GM12878 (cell line): ENCODE measurements around the gene SLC25A47. TPM values are rescaled to one million over a fixed set of nuclear protein-coding genes. Genes with fewer than 3 reads are reported as not detected.
"Not testable (repeated sequence)": the region's sequence is repeated elsewhere in the genome, so short reads cannot be mapped to it uniquely, and the experiment has no call there.

Experiments
- ATAC-seq: fragments of 200-7000 bp; cut with Tn5 transposase; 3 replicates; pipeline ENCODE4 v1.9.1; 2020; ENCODE audit warnings: mild to moderate bottlenecking, moderate library complexity
- BruUV-seq: library from RNA; stranded (reverse); fragments of 400-500 nt; replicated peaks from 2 replicates; lab custom pipeline; 2021; lab: Mats Ljungman, UMichigan
- CTCF ChIA-PET: fragments of 300-600 bp; sonication (Branson Sonifier 250); formaldehyde crosslinking; extraction: SDS; loops from one replicate; lab custom pipeline; 2021; ENCODE audit warnings: inconsistent platforms; lab: Yijun Ruan, JAX
- POLR2A ChIA-PET: fragments of 350-600 bp; formaldehyde crosslinking; extraction: SDS; loops from one replicate; lab custom pipeline; 2021; ENCODE audit warnings: inconsistent platforms; lab: Charles Lee
- RAD21 ChIA-PET: fragments of 300-600 bp; sonication (Branson Sonifier 250); formaldehyde crosslinking; loops from one replicate; lab custom pipeline; 2023; ENCODE audit warnings: antibody characterized with exemption; ENCODE audit not compliant: unreplicated experiment; lab: Charles Lee
- SMC1A ChIA-PET: fragments of 300-600 bp; sonication (Branson Sonifier 250); formaldehyde crosslinking; loops from one replicate; lab custom pipeline; 2023; ENCODE audit not compliant: unreplicated experiment, uncharacterized antibody; lab: Charles Lee
- DNase-seq: peaks from one replicate; pipeline ENCODE4 v3.0.0-alpha.2; 2011; ENCODE audit warnings: low read depth, low spot score
- FAIRE-seq: peaks from 3 replicates; lab custom pipeline; 2011; peaks lifted over from hg19 to GRCh38; lab: Jason Lieb, UNC
- H2AFZ ChIP-seq: 2 replicates; pipeline ENCODE4 v1.6.0; 2011; ENCODE audit warnings: low read depth, low read length, control low read depth; ENCODE audit not compliant: control insufficient read depth
- H3K27ac ChIP-seq: 2 replicates; pipeline ENCODE4 v1.5.1; 2011; ENCODE audit warnings: control low read depth; ENCODE audit not compliant: control insufficient read depth, insufficient read depth
- H3K27me3 ChIP-seq, 2 experiments: replicated peaks in 1 of 2; 2 replicates each; pipeline versions ENCODE4 v1.6.0 to v1.6.1; 2011; ENCODE audit warnings: low read length in 1 of 2; ENCODE audit not compliant: control insufficient read depth in 2 of 2, insufficient read depth in 2 of 2
- H3K36me3 ChIP-seq, 2 experiments: 2 replicates each; pipeline ENCODE4 v1.5.1; 2011; ENCODE audit warnings: low read length in 1 of 2; ENCODE audit not compliant: control insufficient read depth in 2 of 2, insufficient read depth in 2 of 2
- H3K4me1 ChIP-seq: 2 replicates; pipeline ENCODE4 v1.6.1; 2011; ENCODE audit warnings: mild to moderate bottlenecking, low read length, moderate library complexity, mixed read lengths; ENCODE audit not compliant: control insufficient read depth, insufficient read depth
- H3K4me2 ChIP-seq: 2 replicates; pipeline ENCODE4 v1.6.0; 2011; ENCODE audit warnings: control low read depth; ENCODE audit not compliant: control insufficient read depth, insufficient read depth
- H3K4me3 ChIP-seq: fragments of 200-600 bp; sonication (generic); 2 replicates; pipeline ENCODE4 v1.5.1; 2016
- H3K79me2 ChIP-seq: 2 replicates; pipeline ENCODE4 v1.6.0; 2011; ENCODE audit warnings: low read length; ENCODE audit not compliant: control insufficient read depth, insufficient read depth
- H3K9ac ChIP-seq: 2 replicates; pipeline ENCODE4 v1.8.0; 2011; ENCODE audit warnings: low read length, control low read depth, mixed read lengths; ENCODE audit not compliant: control insufficient read depth, insufficient read depth
- H3K9me3 ChIP-seq: replicated peaks from 3 replicates; pipeline ENCODE4 v1.5.1; 2011; ENCODE audit warnings: mild to moderate bottlenecking, low read length; ENCODE audit not compliant: control insufficient read depth, insufficient read depth
- H4K20me1 ChIP-seq: 2 replicates; pipeline ENCODE4 v1.6.0; 2011; ENCODE audit not compliant: control insufficient read depth, insufficient read depth
- CHD4 ChIP-seq: fragments of 200-600 bp; sonication (generic); IDR thresholded peaks from 2 replicates; pipeline ENCODE4 v1.6.1; 2016; ENCODE audit warnings: mild to moderate bottlenecking
- HDGF ChIP-seq: fragments of 450-650 bp; IDR thresholded peaks from 2 replicates; pipeline ENCODE4 v1.6.1; 2016; ENCODE audit warnings: antibody characterized with exemption
- POU2F2 ChIP-seq: IDR thresholded peaks from 3 replicates; pipeline ENCODE4 v1.6.1; 2011; ENCODE audit warnings: low read depth, mild to moderate bottlenecking, low read length, borderline replicate concordance
- RUNX3 ChIP-seq: IDR thresholded peaks from 2 replicates; pipeline ENCODE4 v1.6.1; 2012; ENCODE audit warnings: low read length, inconsistent platforms
- SMARCA5 ChIP-seq: fragments of 450-650 bp; IDR thresholded peaks from 2 replicates; pipeline ENCODE4 v1.6.1; 2017; ENCODE audit warnings: mild to moderate bottlenecking
- STAT3 ChIP-seq: IDR thresholded peaks from 2 replicates; pipeline ENCODE4 v1.6.1; 2011; ENCODE audit warnings: low read depth, low read length, improper control_type of control experiment
- WGBS: methylation state at CpG from one replicate; pipeline ENCODE4 v1.1.6; 2016; ENCODE audit warnings: low lambda C conversion rate; ENCODE audit not compliant: insufficient replicate concordance, insufficient coverage; ENCODE audit errors: missing lambda C conversion rate; 5-methylcytosine and 5-hydroxymethylcytosine counted together
- in situ Hi-C: fragments of 300-500 bp; cut with MboI; formaldehyde crosslinking; loops from 9 replicates; pipeline ENCODE4 v1.14.3; 2018; ENCODE audit warnings: mixed read lengths
- intact Hi-C: fragments of 100-400 bp; cut with micrococcal nuclease; formaldehyde crosslinking; loops from one replicate; pipeline ENCODE4 v1.14.2; 2022; ENCODE audit not compliant: unreplicated experiment
- polyA plus RNA-seq, 11 experiments: library from polyadenylated mRNA; depleted of rRNA in 4 of 11; unstranded in 6 of 11; stranded (reverse) in 5 of 11; fragments of >200 nt; fragmentation: Nextera tagmentation in 4 of 11; fragmentation: Illumina TruSeq in 1 of 11; extraction: Ambion mirVana in 4 of 11; extraction: Trizol in 1 of 11; gene quantifications; 1 replicate in 1 of 11; 2 replicates in 10 of 11; pipeline versions ENCODE4 v1.2.1 to v1.2.3, GENCODE V29; 2011 to 2016; ENCODE audit warnings: inconsistent platforms in 2 of 11, missing spikeins in 2 of 11, low read depth in 1 of 11
- total RNA-seq, 4 experiments: library from RNA; depleted of rRNA in 3 of 4; stranded (reverse); fragments of >200 nt in 3 of 4; fragmentation: Illumina TruSeq in 1 of 4; extraction: Trizol in 1 of 4; gene quantifications; 2 replicates each; pipeline versions ENCODE4 v1.2.1 to v1.2.3, GENCODE V29; 2013 to 2021
- TF ChIP-seq, protein P1 (sequence below): fragments of 450-650 bp; formaldehyde crosslinking; IDR thresholded peaks from 2 replicates; pipeline ENCODE4 v1.4.0; 2022; ENCODE audit warnings: mild to moderate bottlenecking, moderate library complexity
- TF ChIP-seq, protein P2 (sequence below): fragments of 450-650 bp; IDR thresholded peaks from 2 replicates; pipeline ENCODE4 v1.6.1; 2017; ENCODE audit warnings: mild to moderate bottlenecking

SLC25A47 gene
- total and polyA plus RNA-seq, 10 of the 15 experiments (the other 5 are each of a cell fraction or from before 2014, with no cell fraction given) = 0.14 TPM; not detected in 9

DNA sequence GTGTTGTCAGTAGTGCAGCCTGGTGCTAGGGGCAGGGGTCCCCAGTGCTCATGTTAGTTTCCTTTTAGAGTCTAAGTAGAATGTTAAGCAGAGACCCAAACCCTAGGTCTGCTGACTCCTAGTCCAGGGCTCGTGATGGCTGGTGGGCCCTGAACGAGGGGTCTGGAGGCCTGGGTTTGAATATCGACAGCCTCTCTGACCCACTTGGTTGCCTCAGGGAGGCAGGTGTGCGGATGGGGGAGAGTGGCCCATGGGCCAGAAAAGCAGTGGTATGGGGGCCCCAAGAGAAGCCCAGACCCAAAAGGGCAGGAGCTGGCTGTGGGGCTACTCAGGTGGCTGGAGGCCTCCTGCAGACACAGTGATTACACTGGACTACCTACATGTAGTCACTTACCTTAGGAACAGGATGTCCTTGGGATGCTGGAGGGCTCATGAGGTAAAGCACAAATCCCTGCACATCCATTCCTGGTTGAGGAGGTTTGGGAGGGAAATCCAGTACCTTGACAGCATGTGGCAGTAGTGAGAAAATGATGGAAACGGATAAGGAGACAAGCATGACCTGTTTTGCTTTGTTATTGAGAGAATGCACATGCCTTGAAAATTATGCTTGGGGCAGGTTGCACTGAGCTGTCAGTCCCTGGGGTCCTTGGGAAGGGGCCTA, 15.2 kb upstream of the SLC25A47 start:
- H3K9me3 ChIP-seq = no peaks in the 10 kb centered on the region
- H3K27ac ChIP-seq = no peak overlapping the region
- WGBS = 95% methylated on average over 5 of the region's 5 CpGs
- BruUV-seq = no TSS peak
- POLR2A ChIA-PET = interaction anchor here (0.6 kb wide), 1 partner anchor 65 kb away, joined by 3 read pairs; no protein-coding TSS in a partner anchor
- no peak overlapping the region for H3K9ac ChIP-seq
- TF ChIP-seq POU2F2 (no peak), RUNX3 (no peak), STAT3 (no peak), HDGF (no peak), CHD4 (no peak), SMARCA5 (no peak)
- TF ChIP-seq, protein P1, sequence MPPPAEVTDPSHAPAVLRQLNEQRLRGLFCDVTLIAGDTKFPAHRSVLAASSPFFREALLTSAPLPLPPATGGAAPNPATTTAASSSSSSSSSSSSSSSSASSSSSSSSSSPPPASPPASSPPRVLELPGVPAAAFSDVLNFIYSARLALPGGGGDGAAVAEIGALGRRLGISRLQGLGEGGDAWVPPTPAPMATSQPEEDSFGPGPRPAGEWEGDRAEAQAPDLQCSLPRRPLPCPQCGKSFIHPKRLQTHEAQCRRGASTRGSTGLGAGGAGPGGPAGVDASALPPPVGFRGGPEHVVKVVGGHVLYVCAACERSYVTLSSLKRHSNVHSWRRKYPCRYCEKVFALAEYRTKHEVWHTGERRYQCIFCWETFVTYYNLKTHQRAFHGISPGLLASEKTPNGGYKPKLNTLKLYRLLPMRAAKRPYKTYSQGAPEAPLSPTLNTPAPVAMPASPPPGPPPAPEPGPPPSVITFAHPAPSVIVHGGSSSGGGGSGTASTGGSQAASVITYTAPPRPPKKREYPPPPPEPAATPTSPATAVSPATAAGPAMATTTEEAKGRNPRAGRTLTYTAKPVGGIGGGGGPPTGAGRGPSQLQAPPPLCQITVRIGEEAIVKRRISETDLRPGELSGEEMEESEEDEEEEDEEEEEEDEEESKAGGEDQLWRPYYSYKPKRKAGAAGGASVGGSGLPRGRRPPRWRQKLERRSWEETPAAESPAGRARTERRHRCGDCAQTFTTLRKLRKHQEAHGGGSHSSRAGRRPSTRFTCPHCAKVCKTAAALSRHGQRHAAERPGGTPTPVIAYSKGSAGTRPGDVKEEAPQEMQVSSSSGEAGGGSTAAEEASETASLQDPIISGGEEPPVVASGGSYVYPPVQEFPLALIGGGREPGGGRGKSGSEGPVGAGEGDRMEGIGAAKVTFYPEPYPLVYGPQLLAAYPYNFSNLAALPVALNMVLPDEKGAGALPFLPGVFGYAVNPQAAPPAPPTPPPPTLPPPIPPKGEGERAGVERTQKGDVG (CRISPR knock-in tag) = no peak
- TF ChIP-seq, protein P2, sequence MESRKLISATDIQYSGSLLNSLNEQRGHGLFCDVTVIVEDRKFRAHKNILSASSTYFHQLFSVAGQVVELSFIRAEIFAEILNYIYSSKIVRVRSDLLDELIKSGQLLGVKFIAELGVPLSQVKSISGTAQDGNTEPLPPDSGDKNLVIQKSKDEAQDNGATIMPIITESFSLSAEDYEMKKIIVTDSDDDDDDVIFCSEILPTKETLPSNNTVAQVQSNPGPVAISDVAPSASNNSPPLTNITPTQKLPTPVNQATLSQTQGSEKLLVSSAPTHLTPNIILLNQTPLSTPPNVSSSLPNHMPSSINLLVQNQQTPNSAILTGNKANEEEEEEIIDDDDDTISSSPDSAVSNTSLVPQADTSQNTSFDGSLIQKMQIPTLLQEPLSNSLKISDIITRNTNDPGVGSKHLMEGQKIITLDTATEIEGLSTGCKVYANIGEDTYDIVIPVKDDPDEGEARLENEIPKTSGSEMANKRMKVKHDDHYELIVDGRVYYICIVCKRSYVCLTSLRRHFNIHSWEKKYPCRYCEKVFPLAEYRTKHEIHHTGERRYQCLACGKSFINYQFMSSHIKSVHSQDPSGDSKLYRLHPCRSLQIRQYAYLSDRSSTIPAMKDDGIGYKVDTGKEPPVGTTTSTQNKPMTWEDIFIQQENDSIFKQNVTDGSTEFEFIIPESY = no peak
- SMC1A ChIA-PET = interaction anchor here (1.2 kb wide), 1 partner anchor 61 kb away, joined by 3 read pairs; no protein-coding TSS in a partner anchor
- H3K4me2 ChIP-seq = no peak overlapping the region
- no peak for ATAC-seq
- no peaks in the 10 kb centered on the region for H4K20me1 ChIP-seq
- CTCF ChIA-PET = interaction anchor here (3.9 kb wide), 1 partner anchor 69 kb away, joined by 24 read pairs; the partner anchor contains the start of gene WDR25
- in situ Hi-C loops = no loop called here
- H3K79me2 ChIP-seq = no peaks in the 10 kb centered on the region
- FAIRE-seq = no peak
- no peak for DNase-seq
- H3K27me3 ChIP-seq = peaks cover 0 to 7% of the 10 kb centered on the region in 2 experiments; a peak in 1 of 4 replicates
- H2AFZ ChIP-seq = no peak overlapping the region
- RAD21 ChIA-PET = interaction anchor here (1.2 kb wide), 1 partner anchor 67 kb away, joined by 3 read pairs; a partner anchor contains a TSS
- H3K36me3 ChIP-seq = no peaks in the 10 kb centered on the region
- intact Hi-C loops = no loop called here
- no peak overlapping the region for H3K4me3 ChIP-seq
- H3K4me1 ChIP-seq = no peaks in the 10 kb centered on the region

- DNase-seq, in situ Hi-C loops, H3K36me3 ChIP-seq, H3K27me3 ChIP-seq, H3K79me2 ChIP-seq, H3K9me3 ChIP-seq, BruUV-seq, H4K20me1 ChIP-seq, H3K4me1 ChIP-seq, H3K4me2 ChIP-seq, ATAC-seq, H2AFZ ChIP-seq, intact Hi-C loops, FAIRE-seq, H3K27ac ChIP-seq, H3K4me3 ChIP-seq, H3K9ac ChIP-seq: not testable (repeated sequence)
- WGBS = 78% methylated on average over 6 of the region's 6 CpGs
- CTCF ChIA-PET = interaction anchor here (3.9 kb wide), 1 partner anchor 69 kb away, joined by 24 read pairs; the partner anchor contains the start of gene WDR25
- RAD21 ChIA-PET = interaction anchor here (1.2 kb wide), 1 partner anchor 67 kb away, joined by 3 read pairs; a partner anchor contains a TSS
- POLR2A ChIA-PET = interaction anchor here (0.6 kb wide), 1 partner anchor 66 kb away, joined by 3 read pairs; no protein-coding TSS in a partner anchor
- SMC1A ChIA-PET = interaction anchor here (1.2 kb wide), 1 partner anchor 60 kb away, joined by 3 read pairs; no protein-coding TSS in a partner anchor
Measured at GRCh38 chr14:100308427-100308792, 14.7 kb upstream of the SLC25A47 start.
